ENCODE measurements around the gene STX3. TPM values are rescaled to one million over a fixed set of nuclear protein-coding genes. Genes with fewer than 3 reads are reported as not detected.
A peak's percentile ranks its signal among the peaks of the same experiment; 100 is the strongest.

Gene STX3
- total and polyA plus RNA-seq, 2 of the 13 experiments (the other 11 are each of a cell fraction or from before 2014, with no cell fraction given), result 16.5 to 24.0 TPM

DNA sequence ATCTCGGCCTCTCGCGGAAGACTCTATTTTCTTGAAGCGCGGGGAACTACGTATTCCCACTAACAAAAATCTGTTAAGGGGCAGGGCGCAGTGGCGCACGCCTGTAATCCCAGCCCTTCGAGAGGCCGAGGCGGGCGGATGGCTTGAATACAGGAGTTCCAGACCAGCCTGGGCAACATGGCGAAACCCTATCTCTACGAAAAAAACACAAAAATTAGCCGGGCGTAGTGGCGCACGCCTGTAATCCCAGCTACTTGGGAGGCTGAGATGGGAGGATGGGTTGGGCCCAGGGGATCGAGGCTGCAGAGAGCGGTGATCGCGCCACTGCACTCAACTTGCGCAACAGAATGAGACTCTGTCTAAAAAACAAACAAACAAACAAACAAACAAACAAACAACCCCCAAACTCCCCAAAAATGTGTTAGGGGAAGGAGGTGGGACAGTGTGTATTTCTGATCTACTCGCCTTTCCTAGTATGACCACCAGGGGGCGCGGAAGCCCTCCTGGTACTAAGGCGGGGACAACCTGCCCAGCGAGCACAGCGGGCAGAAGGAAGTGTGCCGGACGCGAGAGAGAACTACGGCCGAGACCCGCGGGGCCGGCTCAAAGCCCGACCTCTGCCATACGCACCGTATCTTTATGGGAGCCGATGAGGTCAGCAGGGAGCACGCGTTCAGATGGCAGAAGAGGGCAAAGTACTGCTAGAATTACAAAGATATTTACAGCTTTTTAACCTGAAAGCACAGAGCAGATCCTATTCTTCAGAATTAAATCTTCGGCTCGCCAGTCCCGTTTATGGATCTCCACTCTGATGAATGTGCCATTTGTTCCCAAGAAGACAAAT is 1.3 kb upstream of the STX3 start (continued):
- TF ChIP-seq ZNF343 (CRISPR knock-in tag; IDR thresholded peaks at IDR 0.05) (no peak), SIX1 (CRISPR knock-in tag; IDR thresholded peaks at IDR 0.05; ENCODE audit: borderline replicate concordance) (no peak), TAF15 (IDR thresholded peaks at IDR 0.05; ENCODE audit: low read depth, low read length, poor library complexity, severe bottlenecking) (no peak), ZNF552 (CRISPR knock-in tag; IDR thresholded peaks at IDR 0.05; ENCODE audit: borderline replicate concordance) (no peak), ZSCAN25 (CRISPR knock-in tag; IDR thresholded peaks at IDR 0.05) (peak; percentile 62; the same call in 1 of the 2 replicates), ZIK1 (CRISPR knock-in tag; IDR thresholded peaks at IDR 0.05; ENCODE audit: borderline replicate concordance, low read depth) (0 out of 2 replicates have a peak, but pooled peaks have one; percentile 38), ZNF274 (CRISPR knock-in tag; IDR thresholded peaks at IDR 0.05) (peak; percentile 70; the same call in 1 of the 2 replicates), MAFF (IDR thresholded peaks at IDR 0.05; ENCODE audit: low read depth, low read length) (no peak), ZNF710 (CRISPR knock-in tag; IDR thresholded peaks at IDR 0.05; ENCODE audit: borderline replicate concordance) (0 out of 2 replicates have a peak, but pooled peaks have one; percentile 41), UBTF (CRISPR knock-in tag; IDR thresholded peaks at IDR 0.05) (no peak; the same call in 1 of the 2 replicates), CCAR2 (optimal IDR thresholded peaks at IDR 0.05; ENCODE audit: low read depth, low read length) (no peak), ZNF605 (CRISPR knock-in tag; IDR thresholded peaks at IDR 0.05) (peak; percentile 89), ZNF547 (CRISPR knock-in tag; IDR thresholded peaks at IDR 0.05) (peak; percentile 84; the same call in 1 of the 2 replicates), BRCA1 (CRISPR knock-in tag; IDR thresholded peaks at IDR 0.05) (no peak), YY1 (IDR thresholded peaks at IDR 0.05; ENCODE audit: insufficient read depth, insufficient replicate concordance, low read depth, low read length) (peak; percentile 35), ZC3H13 (CRISPR knock-in tag; IDR thresholded peaks at IDR 0.05) (no peak), MEIS1 (CRISPR knock-in tag; IDR thresholded peaks at IDR 0.05; ENCODE audit: borderline replicate concordance) (no peak), NCOA2 (CRISPR knock-in tag; IDR thresholded peaks at IDR 0.05) (no peak)
- TF ChIP-seq, protein P1, sequence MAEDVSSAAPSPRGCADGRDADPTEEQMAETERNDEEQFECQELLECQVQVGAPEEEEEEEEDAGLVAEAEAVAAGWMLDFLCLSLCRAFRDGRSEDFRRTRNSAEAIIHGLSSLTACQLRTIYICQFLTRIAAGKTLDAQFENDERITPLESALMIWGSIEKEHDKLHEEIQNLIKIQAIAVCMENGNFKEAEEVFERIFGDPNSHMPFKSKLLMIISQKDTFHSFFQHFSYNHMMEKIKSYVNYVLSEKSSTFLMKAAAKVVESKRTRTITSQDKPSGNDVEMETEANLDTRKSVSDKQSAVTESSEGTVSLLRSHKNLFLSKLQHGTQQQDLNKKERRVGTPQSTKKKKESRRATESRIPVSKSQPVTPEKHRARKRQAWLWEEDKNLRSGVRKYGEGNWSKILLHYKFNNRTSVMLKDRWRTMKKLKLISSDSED (CRISPR knock-in tag; IDR thresholded peaks at IDR 0.05), result no peak
- TF ChIP-seq, protein P2, sequence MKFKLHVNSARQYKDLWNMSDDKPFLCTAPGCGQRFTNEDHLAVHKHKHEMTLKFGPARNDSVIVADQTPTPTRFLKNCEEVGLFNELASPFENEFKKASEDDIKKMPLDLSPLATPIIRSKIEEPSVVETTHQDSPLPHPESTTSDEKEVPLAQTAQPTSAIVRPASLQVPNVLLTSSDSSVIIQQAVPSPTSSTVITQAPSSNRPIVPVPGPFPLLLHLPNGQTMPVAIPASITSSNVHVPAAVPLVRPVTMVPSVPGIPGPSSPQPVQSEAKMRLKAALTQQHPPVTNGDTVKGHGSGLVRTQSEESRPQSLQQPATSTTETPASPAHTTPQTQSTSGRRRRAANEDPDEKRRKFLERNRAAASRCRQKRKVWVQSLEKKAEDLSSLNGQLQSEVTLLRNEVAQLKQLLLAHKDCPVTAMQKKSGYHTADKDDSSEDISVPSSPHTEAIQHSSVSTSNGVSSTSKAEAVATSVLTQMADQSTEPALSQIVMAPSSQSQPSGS (CRISPR knock-in tag; IDR thresholded peaks at IDR 0.05), result no peak
- TF ChIP-seq, protein P3, sequence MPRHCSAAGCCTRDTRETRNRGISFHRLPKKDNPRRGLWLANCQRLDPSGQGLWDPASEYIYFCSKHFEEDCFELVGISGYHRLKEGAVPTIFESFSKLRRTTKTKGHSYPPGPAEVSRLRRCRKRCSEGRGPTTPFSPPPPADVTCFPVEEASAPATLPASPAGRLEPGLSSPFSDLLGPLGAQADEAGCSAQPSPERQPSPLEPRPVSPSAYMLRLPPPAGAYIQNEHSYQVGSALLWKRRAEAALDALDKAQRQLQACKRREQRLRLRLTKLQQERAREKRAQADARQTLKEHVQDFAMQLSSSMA (CRISPR knock-in tag; IDR thresholded peaks at IDR 0.05), result no peak
